Adrenal gland (tissue), 12 donors: ENCODE data around the gene TNFAIP8. TPM values are rescaled to one million over a fixed set of nuclear protein-coding genes. Genes with fewer than 3 reads are reported as not detected.

ENCODE experiments used
- DNase-seq, 7 donors: peaks; one replicate each; pipeline ENCODE4 v3.0.0-alpha.2; 2019 to 2020
- H3K27ac ChIP-seq, 5 donors: fragments of 200-600 bp; sonication (generic) in 4 of 5; 1 replicate in 3 of 5; 2 replicates in 2 of 5; pipeline versions ENCODE4 v1.5.1 to v1.8.0; 2016 to 2020; ENCODE audit warnings: mild to moderate bottlenecking in 1 of 5
- H3K27me3 ChIP-seq: fragments of 200-600 bp; 2 replicates; pipeline ENCODE4 v1.8.0; 2021
- H3K36me3 ChIP-seq, 2 donors: fragments of 200-600 bp; replicated peaks in 1 of 2; 1 replicate in 1 of 2; 2 replicates in 1 of 2; pipeline versions ENCODE4 v1.5.1 to v1.8.0; 2018 to 2022
- H3K4me1 ChIP-seq, 2 donors: fragments of 200-600 bp; replicated peaks in 1 of 2; 1 replicate in 1 of 2; 2 replicates in 1 of 2; pipeline versions ENCODE4 v1.5.1 to v1.8.0; 2018 to 2021
- H3K4me3 ChIP-seq, 4 donors: fragments of 200-600 bp; sonication (generic) in 3 of 4; one replicate each; pipeline ENCODE4 v1.5.1; 2016 to 2018
- H3K9me3 ChIP-seq, 3 donors: fragments of 200-600 bp; sonication (generic) in 1 of 3; replicated peaks in 1 of 3; 1 replicate in 2 of 3; 2 replicates in 1 of 3; pipeline versions ENCODE4 v1.5.1 to v1.8.0; 2016 to 2021
- CTCF ChIP-seq, 6 experiments: fragments of 450-650 bp in 4 of 6; fragments of 200-600 bp in 2 of 6; sonication (generic) in 1 of 6; IDR thresholded peaks; 1 replicate in 5 of 6; 2 replicates in 1 of 6; pipeline versions ENCODE4 v1.5.1 to v1.8.0; 2016 to 2021; ENCODE audit warnings: antibody characterized with exemption in 6 of 6, mild to moderate bottlenecking in 2 of 6, moderate library complexity in 1 of 6
- POLR2A ChIP-seq, 2 donors: fragments of 450-650 bp; IDR thresholded peaks; one replicate each; pipeline ENCODE4 v1.6.1; 2017; ENCODE audit warnings: antibody characterized with exemption in 2 of 2, mild to moderate bottlenecking in 2 of 2, moderate library complexity in 1 of 2
- WGBS, 4 donors: extraction: QIAGEN DNeasy Blood & Tissue Kit in 2 of 4; methylation state at CpG; one replicate each; pipeline versions ENCODE4 v1.1.5 to v1.1.7; 2013 to 2017; 5-methylcytosine and 5-hydroxymethylcytosine counted together
- intact Hi-C, 2 donors: fragments of 100-400 bp; cut with DNase I; formaldehyde crosslinking; loops; one replicate each; pipeline versions ENCODE4 v1.14.1 to v1.15.0; 2022 to 2023
- polyA plus RNA-seq, 3 donors: library from polyadenylated mRNA; stranded (reverse); fragments of 200-250 nt in 2 of 3; fragments of 350-450 nt in 1 of 3; fragmentation: Illumina TruSeq in 1 of 3; extraction: RNeasy Lipid Tissue Mini Kit (QIAGEN cat#74804) in 1 of 3; gene quantifications; one replicate each; pipeline ENCODE4 v1.2.3, GENCODE V29; 2013 to 2014
- total RNA-seq, 9 donors: library from RNA; depleted of rRNA in 4 of 9; stranded (reverse); fragments of >200 nt in 4 of 9; fragments of 120-200 nt in 1 of 9; fragmentation: NEBNext Ultra II Directional in 1 of 9; extraction: Animal tissue kit (Norgen Biotek cat#: 25700) in 1 of 9; gene quantifications; one replicate each; pipeline versions ENCODE4 v1.1.0 to v1.2.4, GENCODE V29; 2013 to 2023
- donor health status: healthy with polysubstance abuse.
- donor health status: Bipolar disorder and iron deficiency.
- donor health status: DM: yes; HTN: yes; CAD: no.
- donor health status: DM: no; HTN: no; CAD: no.
- donor health status: DM: no; HTN: no; CAD: no.
- donor health status: DM: yes; HTN: yes; CAD: no.

TNFAIP8 gene
- total and polyA plus RNA-seq, 12 donors, result 1.4 to 12.7 (median 5.5) TPM

- WGBS, 4 donors, result 82 to 86% (median 83%) methylated on average over 6 of the region's 6 CpGs
- no peak overlapping the region for H3K27ac ChIP-seq
- no peaks in the 10 kb centered on the region for H3K27me3 ChIP-seq
- intact Hi-C loops, result no loop called here
- TF ChIP-seq POLR2A (IDR thresholded peaks at IDR 0.05) (no peak), CTCF (IDR thresholded peaks at IDR 0.05) (no peak)
- H3K36me3 ChIP-seq, result no peaks in the 10 kb centered on the region
- no peak overlapping the region for H3K4me3 ChIP-seq
- no peak for DNase-seq
- no peaks in the 10 kb centered on the region for H3K9me3 ChIP-seq
- H3K4me1 ChIP-seq, result no peaks in the 10 kb centered on the region
Observed at GRCh38 chr5:119329666-119330065, 26.2 kb upstream of the TNFAIP8 start.

DNA sequence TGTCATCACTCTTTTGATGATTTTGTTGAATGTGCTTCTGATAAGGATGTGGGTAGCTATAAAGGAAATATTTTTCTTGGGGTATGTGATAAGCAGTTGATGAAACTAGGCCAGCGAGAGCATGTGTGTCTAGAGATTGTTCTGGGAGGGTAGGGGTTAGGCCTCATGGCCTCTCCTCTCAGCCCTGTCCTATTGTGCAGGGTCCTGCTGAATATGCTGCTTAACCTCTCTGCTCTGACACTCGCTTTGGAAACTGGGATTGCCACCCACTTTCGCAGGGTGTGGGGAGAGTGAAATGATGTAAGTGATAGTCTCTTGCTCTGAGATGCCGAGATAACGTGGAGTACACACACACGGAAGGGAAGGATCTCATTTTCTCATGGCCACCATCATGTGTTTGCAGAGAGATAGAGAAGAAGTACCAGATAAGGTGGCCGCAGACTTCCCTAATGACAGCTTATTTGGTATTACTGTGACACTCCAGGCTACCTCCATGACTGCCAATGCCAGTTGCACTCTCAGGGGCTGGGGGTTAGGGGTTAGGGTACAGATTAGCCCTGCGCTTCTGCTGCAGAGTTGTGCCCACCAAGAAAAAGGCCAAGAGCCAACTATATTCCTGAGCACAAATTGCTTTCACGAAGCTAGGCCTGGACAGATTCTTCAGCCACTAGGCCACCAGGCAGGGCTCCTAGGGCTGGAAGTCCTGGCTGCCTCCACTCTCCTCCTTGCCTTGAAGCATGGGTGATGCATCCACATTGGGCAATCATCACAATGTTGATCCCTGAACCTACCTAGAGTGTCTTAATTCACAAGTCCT is 25.2 kb upstream of the TNFAIP8 start:
- H3K4me3 ChIP-seq, result no peak overlapping the region
- H3K27me3 ChIP-seq, result no peaks in the 10 kb centered on the region
- H3K27ac ChIP-seq, result no peak overlapping the region
- TF ChIP-seq CTCF (IDR thresholded peaks at IDR 0.05) (no peak), POLR2A (IDR thresholded peaks at IDR 0.05) (no peak)
- H3K4me1 ChIP-seq, result no peaks in the 10 kb centered on the region
- intact Hi-C loops, result no loop called here
- H3K36me3 ChIP-seq, result no peaks in the 10 kb centered on the region
- no peak for DNase-seq
- no peaks in the 10 kb centered on the region for H3K9me3 ChIP-seq
- whole genome bisulfite sequencing, 4 donors, result 78 to 88% (median 85%) methylated on average over 8 to 9 of the region's 9 CpGs

DNA sequence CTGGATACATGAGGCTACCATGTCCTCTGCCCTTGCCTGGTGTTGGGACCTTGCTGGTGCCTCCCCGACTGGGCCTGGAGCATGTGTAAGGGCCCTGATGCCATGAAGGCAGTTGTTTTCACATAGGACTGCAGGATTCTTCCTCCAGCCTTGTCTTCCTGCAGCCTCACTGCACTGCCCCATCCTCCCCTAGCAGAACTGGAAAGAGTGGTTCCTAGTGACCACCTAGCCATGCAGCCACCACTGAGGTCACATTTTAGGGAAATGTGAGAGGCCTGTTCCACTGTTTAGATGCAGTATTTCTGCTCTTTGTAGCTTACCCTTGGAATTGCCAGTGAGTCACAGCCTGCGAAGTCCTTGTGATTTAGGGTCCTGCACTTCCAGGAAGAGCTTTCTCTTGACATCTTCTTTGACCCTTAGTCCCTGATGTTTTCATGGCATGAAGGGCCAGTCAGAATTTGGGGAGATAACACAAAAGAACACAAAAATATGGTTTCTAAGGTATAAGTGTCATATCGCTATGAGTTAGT is 24.2 kb upstream of the TNFAIP8 start:
- H3K9me3 ChIP-seq, result no peaks in the 10 kb centered on the region
- H3K27me3 ChIP-seq, result no peaks in the 10 kb centered on the region
- no peaks in the 10 kb centered on the region for H3K36me3 ChIP-seq
- TF ChIP-seq CTCF (IDR thresholded peaks at IDR 0.05) (no peak), POLR2A (IDR thresholded peaks at IDR 0.05) (no peak)
- WGBS, 4 donors, result 63 to 79% (median 78%) methylated on average over 3 of the region's 3 CpGs
- H3K4me3 ChIP-seq, result no peak overlapping the region
- H3K27ac ChIP-seq, result no peak overlapping the region
- intact Hi-C loops, result no loop called here
- H3K4me1 ChIP-seq, result peaks cover 0 to 1% of the 10 kb centered on the region in 2 donors
- no peak for DNase-seq

DNA sequence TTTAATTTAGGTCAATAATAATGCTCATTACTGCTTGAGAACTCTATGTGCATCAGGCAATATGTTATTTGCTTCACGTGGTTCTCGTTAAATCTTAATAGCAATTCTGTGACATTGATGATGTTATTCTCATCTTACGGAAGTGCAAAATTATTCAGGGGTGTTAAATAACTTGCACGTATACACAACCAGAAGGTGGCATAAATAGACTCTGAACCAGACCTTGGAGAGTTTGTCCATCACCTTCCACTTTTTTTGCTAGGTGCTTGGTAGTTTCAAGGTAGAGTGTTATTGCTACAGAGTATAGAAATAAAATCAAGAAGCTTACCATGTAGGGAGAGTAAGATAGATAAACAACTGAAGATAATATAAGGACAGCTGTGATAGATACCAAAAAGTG is 23.6 kb upstream of the TNFAIP8 start:
- Histone ChIP-seq H3K9me3 (no peaks in the 10 kb centered on the region), H3K27me3 (no peaks in the 10 kb centered on the region), H3K4me1 (peaks cover 0 to 7% of the 10 kb centered on the region in 2 donors), H3K27ac (no peak overlapping the region), H3K36me3 (no peaks in the 10 kb centered on the region), H3K4me3 (no peak overlapping the region)
- intact Hi-C loops, result no loop called here
- WGBS, 4 donors, result 88 to 94% (median 92%) methylated on average over 4 of the region's 4 CpGs
- no peak for TF ChIP-seq POLR2A (IDR thresholded peaks at IDR 0.05)
- TF ChIP-seq CTCF (IDR thresholded peaks at IDR 0.05), result no peak
- no peak for DNase-seq
